ENCODE data around the gene MELTF.
"Not testable (repeated sequence)": the region's sequence is repeated elsewhere in the genome, so short reads cannot be mapped to it uniquely, and the experiment has no call there.

The MELTF gene

GRCh38 chr3:197029511-197030167 is at the start of gene MELTF:
Gene MELTF, minus strand, starts transcription at chr3:197029817. Its CDS starts 115 bp downstream, at chr3:197029702.
- peak; percentile 40 to 64 for DNase-seq (ENCODE audit: low read depth in 2 of 2)

DNA sequence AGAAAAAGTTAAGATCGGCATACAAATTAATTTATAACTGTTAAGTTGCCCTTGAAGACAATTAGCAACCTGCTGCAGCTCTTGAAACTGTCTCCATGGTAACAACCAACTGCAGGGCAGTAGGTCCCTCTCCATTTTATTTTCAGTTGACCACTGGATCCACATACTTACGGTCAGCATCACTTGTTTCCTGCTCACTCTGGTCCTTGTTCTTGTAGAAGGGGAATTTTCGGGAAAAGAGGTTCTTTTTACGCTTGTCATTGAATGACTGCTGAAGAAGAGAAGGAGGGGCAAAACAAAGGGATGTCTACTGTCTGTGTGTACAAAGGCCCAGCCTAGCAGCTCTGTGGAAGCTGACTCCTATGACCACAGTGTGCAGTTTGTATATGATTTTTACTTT is 46.8 kb upstream of the MELTF start:
- DNase-seq (ENCODE audit: low read depth in 2 of 2), result no peak

DNA sequence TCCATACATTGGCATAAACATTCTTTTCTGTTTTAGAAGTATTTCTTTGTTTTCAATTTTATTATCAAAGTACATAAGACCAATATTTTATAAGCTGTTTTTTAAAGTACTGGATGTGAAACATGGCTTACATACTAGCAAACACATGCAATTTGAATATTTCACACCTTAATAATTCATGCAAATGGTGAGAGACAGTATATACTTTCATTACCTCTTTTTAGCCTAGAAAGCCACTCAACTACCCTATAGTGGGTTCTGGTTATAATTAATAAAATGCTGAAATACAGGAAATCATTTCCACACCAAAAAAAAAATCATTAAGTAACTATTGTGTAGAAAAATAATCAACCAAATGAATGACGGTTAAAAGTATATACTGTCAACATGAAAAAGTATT is 38.5 kb upstream of the MELTF start:
- DNase-seq (ENCODE audit: low read depth in 2 of 2), result no peak

DNA sequence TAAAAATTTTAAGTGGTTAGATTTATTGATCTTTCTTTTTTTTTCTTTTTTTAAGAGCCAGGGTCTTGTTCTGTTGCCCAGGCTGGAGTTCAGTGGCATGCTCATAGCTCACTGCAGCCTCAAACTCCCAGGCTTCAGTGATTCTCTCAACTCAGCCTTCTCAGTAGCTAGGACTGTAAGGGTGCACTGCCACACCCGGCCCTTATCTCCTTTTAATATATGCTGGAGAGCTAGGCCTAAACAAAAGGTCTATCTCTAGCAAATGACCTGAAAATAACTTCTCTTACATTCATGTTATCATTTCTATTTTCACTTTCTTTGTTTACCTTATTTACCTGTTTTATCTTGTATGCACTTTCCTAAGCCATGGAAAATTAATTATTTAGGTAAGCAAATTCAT is 35.2 kb upstream of the MELTF start:
- DNase-seq (ENCODE audit: low read depth in 2 of 2), result no peak

GRCh38 chr3:197062446-197062845 is 32.8 kb upstream of the MELTF start:
- DNase-seq (ENCODE audit: low read depth in 2 of 2), result no peak

GRCh38 chr3:197051637-197052036 is 22.0 kb upstream of the MELTF start:
- DNase-seq (ENCODE audit: low read depth in 2 of 2), result not testable (repeated sequence)

DNA sequence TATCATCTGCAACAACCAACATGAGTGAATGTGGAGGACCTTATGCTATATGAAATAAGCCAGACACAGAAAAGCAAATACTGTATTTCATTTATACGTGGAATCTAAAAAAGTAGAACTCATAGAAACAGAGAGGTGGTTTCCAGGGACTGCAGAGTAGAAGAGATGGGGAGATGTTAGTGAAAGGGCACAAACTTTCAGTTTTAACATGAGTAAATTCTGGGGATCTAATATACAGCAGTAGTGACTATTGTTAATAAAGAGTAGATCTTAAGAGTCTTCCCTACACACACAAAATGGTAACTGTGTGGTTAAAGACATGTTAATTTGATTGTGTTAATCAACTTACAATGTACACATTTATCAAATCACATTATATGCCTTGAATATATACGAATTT is 20.9 kb upstream of the MELTF start:
- DNase-seq (ENCODE audit: low read depth in 2 of 2), result no peak

- DNase-seq (ENCODE audit: low read depth in 2 of 2), result no peak
Measured at GRCh38 chr3:197042539-197042938, 12.9 kb upstream of the MELTF start.

DNA sequence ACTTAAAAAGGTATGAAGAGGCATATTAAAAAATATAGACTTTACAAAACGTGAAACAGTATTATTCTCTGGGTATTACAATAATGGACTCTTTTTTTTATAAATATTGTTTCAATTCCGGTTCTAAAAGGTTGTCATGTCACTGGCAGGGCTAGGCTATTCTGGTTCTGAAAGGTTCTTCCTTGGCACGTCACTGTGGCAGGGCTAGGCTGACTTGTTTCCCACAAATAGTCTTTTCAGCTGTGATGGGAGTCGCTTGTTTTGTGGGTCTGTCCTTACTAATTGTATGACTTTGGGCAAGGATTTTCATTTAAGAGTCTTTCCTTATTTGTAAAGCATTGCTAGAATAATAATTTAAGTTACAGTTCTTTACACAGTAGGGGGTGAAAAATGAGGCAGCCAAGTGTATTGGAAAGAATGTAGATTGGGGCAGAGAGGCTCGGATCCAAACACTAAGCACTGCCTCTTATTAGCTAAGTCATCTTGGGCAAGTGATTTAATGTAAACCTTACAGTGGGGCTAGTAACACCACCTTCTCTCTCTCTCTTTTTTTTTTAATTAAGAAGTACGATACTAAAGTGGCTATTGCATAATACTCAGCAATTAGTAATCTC is 12.4 kb upstream of the MELTF start:
- no peak for DNase-seq (ENCODE audit: low read depth in 2 of 2)

- no peak for DNase-seq (ENCODE audit: low read depth in 2 of 2)
Measured at GRCh38 chr3:197040658-197041057, 11.0 kb upstream of the MELTF start.

- no peak for DNase-seq (ENCODE audit: low read depth in 2 of 2)
Measured at GRCh38 chr3:197038679-197039462, 9.3 kb upstream of the MELTF start.

- no peak for DNase-seq (ENCODE audit: low read depth in 2 of 2)
Measured at GRCh38 chr3:197035577-197035976, 6.0 kb upstream of the MELTF start.

DNA sequence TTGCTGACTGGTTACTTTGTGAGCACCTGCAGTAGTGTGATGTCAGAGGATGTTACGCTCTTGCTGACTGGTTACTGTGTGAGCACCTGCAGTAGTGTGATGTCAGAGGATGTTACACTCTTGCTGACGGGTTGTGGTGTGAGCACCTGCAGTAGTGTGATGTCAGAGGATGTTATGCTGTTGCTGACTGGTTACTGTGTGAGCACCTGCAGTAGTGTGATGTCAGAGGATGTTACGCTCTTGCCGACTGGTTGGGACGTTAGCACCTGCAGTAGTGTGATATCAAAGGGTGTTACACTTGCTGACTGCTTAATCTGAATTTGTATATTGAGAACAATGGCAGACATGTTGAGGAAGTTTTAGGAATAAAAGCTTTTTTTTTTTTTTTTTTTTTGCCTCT is 5.2 kb upstream of the MELTF start:
- not testable (repeated sequence) for DNase-seq (ENCODE audit: low read depth in 2 of 2)

GRCh38 chr3:197033764-197034163 is 4.1 kb upstream of the MELTF start:
- not testable (repeated sequence) for DNase-seq (ENCODE audit: low read depth in 2 of 2)

DNA sequence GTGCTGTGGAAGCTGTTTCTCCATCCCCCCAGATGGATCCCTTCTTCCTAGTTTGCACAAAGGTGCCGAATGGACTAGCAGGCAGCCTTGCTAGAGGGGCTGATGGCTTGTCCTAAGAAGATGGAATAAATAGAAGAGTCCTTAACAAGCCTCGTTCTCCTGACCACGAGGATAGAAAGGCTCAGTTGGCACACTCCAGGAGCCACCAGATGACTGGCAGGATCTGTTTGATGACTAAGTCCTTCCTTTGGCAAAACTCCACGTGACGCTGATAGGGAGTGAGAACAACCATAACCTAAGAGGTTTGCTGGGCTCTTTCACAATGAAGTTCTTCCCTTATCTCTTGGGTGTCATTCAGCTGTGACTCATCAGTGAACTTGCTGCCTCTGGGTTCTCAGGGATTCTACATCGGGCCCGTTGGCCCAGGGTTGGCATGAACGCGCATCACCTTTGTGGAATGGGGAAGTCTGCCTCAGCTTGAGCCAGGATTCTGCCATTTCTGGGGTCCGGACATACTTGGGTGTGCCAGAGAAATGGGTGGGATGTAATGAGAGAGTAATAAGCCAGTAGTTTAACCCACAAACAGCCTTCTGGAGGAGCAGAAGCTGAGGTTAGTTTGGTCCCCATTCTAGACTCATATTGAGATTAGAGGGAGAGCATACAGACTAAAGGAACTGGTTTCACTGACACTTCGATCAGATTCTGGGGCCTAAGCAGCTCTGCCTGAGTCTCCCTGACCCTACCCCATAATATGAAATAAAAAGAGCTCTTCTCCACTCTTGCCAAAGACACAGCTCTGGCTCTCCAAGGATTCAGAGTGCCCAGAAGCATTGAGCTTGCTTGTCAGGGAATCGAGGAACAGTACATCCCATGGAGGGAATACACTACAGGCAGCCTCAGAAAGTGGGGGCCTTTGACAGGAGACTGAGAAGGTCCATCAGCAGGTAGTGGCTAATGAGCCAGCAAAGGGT is 2.0 kb upstream of the MELTF start:
- peak; percentile 28 to 50 for DNase-seq (ENCODE audit: low read depth in 2 of 2)

- no peak for DNase-seq (ENCODE audit: low read depth in 2 of 2)
Measured at GRCh38 chr3:197030379-197031314, 1.0 kb upstream of the MELTF start.

DNA sequence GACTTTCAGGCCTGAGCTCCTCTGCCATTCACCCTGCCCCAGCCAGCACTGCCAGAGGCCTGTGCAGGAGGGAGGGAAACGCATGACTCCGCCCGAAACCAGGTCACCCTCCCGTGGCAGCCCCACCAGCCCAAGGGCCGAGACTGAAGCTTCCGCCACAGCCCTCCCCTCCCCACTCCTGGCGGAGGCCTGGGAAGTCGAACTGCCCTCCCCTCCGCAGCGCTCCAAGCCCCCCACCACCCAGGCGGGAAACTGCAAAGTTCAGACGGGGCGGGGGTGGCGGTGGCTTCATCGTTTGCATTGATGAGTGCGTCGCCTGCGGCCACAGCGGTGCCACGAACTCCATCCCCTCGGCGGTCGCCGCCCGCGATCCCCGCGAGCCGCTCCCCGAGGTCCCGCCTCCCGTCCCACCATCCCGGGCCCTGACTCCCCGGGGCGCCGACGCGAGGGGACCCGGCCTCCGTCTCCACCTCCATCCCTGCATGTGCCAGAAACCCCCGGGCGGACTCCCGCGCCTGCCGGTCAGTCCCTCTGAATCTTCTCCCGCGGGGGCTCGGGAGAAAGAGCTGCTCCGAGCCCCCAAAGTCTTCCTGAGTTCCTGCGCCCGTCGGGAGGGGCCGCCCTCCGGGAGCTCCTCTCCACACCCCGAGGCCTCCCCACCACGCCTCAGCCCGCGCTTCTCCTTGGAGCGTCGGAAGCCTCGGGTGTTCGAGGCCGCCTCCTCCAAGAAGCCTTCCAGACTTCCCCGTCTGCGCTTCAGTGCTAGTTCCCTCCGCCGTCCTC is 698 bp downstream of the MELTF start:
- no peak for DNase-seq (ENCODE audit: low read depth in 2 of 2)

GRCh38 chr3:197027896-197028727 is 1.5 kb downstream of the MELTF start:
- DNase-seq (ENCODE audit: low read depth in 2 of 2), result no peak

Measured in stimulated activated CD4-positive, alpha-beta T cell treated with anti-CD3 and anti-CD28 coated beads, Interleukin-15, amount 100 ng/mL, for 48 hours (primary cell).